HCT116 (cell line): ENCODE data around the gene RIPOR3. TPM values are rescaled to one million over a fixed set of nuclear protein-coding genes. Genes with fewer than 3 reads are reported as not detected.

Experiments used
- ATAC-seq: fragments of 200-7000 bp; cut with Tn5 transposase; 2 replicates; pipeline ENCODE4 v1.9.1; 2020; ENCODE audit warnings: mild to moderate bottlenecking, moderate library complexity
- BruUV-seq: library from RNA; stranded (reverse); fragments of 400-500 nt; replicated peaks from 2 replicates; lab custom pipeline; 2021; lab: Mats Ljungman, UMichigan
- CTCF ChIA-PET: fragments of 300-600 bp; sonication (Branson Sonifier 250); formaldehyde crosslinking; loops from one replicate; lab custom pipeline; 2021; ENCODE audit warnings: antibody characterized with exemption; lab: Charles Lee
- POLR2A ChIA-PET: fragments of 300-600, 350-600 bp; sonication (Branson Sonifier 250); formaldehyde crosslinking; loops from one replicate; lab custom pipeline; 2021; ENCODE audit warnings: antibody characterized with exemption; lab: Charles Lee
- RAD21 ChIA-PET, 2 experiments: fragments of 300-600 bp; sonication (Branson Sonifier 250); formaldehyde crosslinking; loops; one replicate each; lab custom pipeline; 2023; ENCODE audit warnings: low total read pairs in 2 of 2; ENCODE audit not compliant: uncharacterized antibody in 2 of 2, unreplicated experiment in 2 of 2, low non-redundant PET in 1 of 2; lab: Charles Lee
- DNase-seq: peaks from one replicate; pipeline ENCODE4 v3.0.0-alpha.2; 2010; ENCODE audit warnings: low read depth, low spot score
- H2AFZ ChIP-seq: fragments of 200-600 bp; shearing (Covaris generic), sonication (generic); 2 replicates; pipeline ENCODE4 v1.6.1; 2017; ENCODE audit warnings: low read depth, mixed run types, mixed read lengths, antibody characterized with exemption, low read length; ENCODE audit not compliant: poor library complexity, severe bottlenecking
- H3K27ac ChIP-seq: 2 replicates; pipeline ENCODE4 v1.5.1; 2012; ENCODE audit warnings: low read depth, low read length
- H3K27me3 ChIP-seq: fragments of 200-600 bp; sonication (generic); 2 replicates; pipeline ENCODE4 v1.6.1; 2016; ENCODE audit warnings: mixed run types, low read length, mixed read lengths; ENCODE audit not compliant: insufficient read depth
- H3K36me3 ChIP-seq, 2 experiments: fragments of 200-500 bp in 1 of 2; fragments of 200-600 bp in 1 of 2; sonication (Bioruptor generic) in 1 of 2; sonication (generic) in 1 of 2; 2 replicates each; pipeline versions ENCODE4 v1.5.1 to v1.6.1; 2014 to 2016; ENCODE audit warnings: low read length in 2 of 2, inconsistent platforms in 1 of 2, mixed read lengths in 1 of 2, mixed run types in 1 of 2; ENCODE audit not compliant: insufficient read depth in 2 of 2, control insufficient read depth in 1 of 2
- H3K4me1 ChIP-seq, 2 experiments: fragments of 200-600 bp in 1 of 2; sonication (generic) in 1 of 2; 2 replicates each; pipeline versions ENCODE4 v1.5.1 to v1.6.1; 2012 to 2017; ENCODE audit warnings: low read length in 2 of 2, inconsistent platforms in 1 of 2, mild to moderate bottlenecking in 1 of 2, mixed read lengths in 1 of 2, mixed run types in 1 of 2, moderate library complexity in 1 of 2; ENCODE audit not compliant: insufficient read depth in 2 of 2, control insufficient read depth in 1 of 2
- H3K4me2 ChIP-seq: fragments of 200-600 bp; sonication (generic); 2 replicates; pipeline ENCODE4 v1.6.1; 2017; ENCODE audit warnings: mixed run types, low read length, mixed read lengths
- H3K4me3 ChIP-seq, 2 experiments: fragments of 200-600 bp in 1 of 2; sonication (generic) in 1 of 2; replicated peaks in 1 of 2; 2 replicates each; pipeline ENCODE4 v1.5.1; 2011 to 2016; ENCODE audit warnings: low read length in 2 of 2, control low read depth in 1 of 2, low read depth in 1 of 2, mild to moderate bottlenecking in 1 of 2, mixed read lengths in 1 of 2, mixed run types in 1 of 2
- H3K79me2 ChIP-seq: fragments of 200-600 bp; sonication (generic); 2 replicates; pipeline ENCODE4 v1.6.1; 2017; ENCODE audit warnings: mild to moderate bottlenecking, mixed run types, low read length, moderate library complexity, mixed read lengths; ENCODE audit not compliant: insufficient read depth
- H3K9ac ChIP-seq: fragments of 200-600 bp; sonication (generic); 2 replicates; pipeline ENCODE4 v1.6.1; 2016; ENCODE audit warnings: low read length, mixed read lengths
- H3K9me2 ChIP-seq: fragments of 200-600 bp; sonication (generic), shearing (Covaris generic); 2 replicates; pipeline ENCODE4 v1.6.1; 2017; ENCODE audit warnings: mixed run types, mild to moderate bottlenecking, moderate library complexity; ENCODE audit not compliant: insufficient read depth
- H3K9me3 ChIP-seq, 2 experiments: fragments of 200-500 bp in 1 of 2; fragments of 200-600 bp in 1 of 2; sonication (Bioruptor generic) in 1 of 2; sonication (generic) in 1 of 2; 2 replicates each; pipeline ENCODE4 v1.6.1; 2014 to 2017; ENCODE audit warnings: low read length in 2 of 2, mixed read lengths in 2 of 2, inconsistent platforms in 1 of 2, low read depth in 1 of 2, mild to moderate bottlenecking in 1 of 2, mixed run types in 1 of 2, moderate library complexity in 1 of 2; ENCODE audit not compliant: control insufficient read depth in 1 of 2, insufficient read depth in 1 of 2
- H4K20me1 ChIP-seq: fragments of 200-600 bp; sonication (generic), shearing (Covaris generic); 2 replicates; pipeline ENCODE4 v1.6.1; 2017; ENCODE audit warnings: mixed run types, mild to moderate bottlenecking, moderate library complexity; ENCODE audit not compliant: insufficient read depth
- ATF3 ChIP-seq: IDR thresholded peaks from 2 replicates; pipeline ENCODE4 v1.6.1; 2012
- CBX3 ChIP-seq: IDR thresholded peaks from 2 replicates; pipeline ENCODE4 v1.6.1; 2012; ENCODE audit warnings: low read depth
- CEBPB ChIP-seq: IDR thresholded peaks from 2 replicates; pipeline ENCODE4 v1.6.1; 2012; ENCODE audit warnings: low read depth
- CTCF ChIP-seq, 3 experiments: fragments of 200-600 bp in 1 of 3; sonication (generic) in 1 of 3; IDR thresholded peaks in 2 of 3; conservative IDR thresholded peaks in 1 of 3; 2 replicates each; pipeline ENCODE4 v1.5.1; 2012 to 2017; ENCODE audit warnings: low read depth in 2 of 3, low read length in 2 of 3, antibody characterized with exemption in 1 of 3, borderline replicate concordance in 1 of 3, control low read depth in 1 of 3, mild to moderate bottlenecking in 1 of 3, mixed read lengths in 1 of 3, mixed run types in 1 of 3, moderate library complexity in 1 of 3; ENCODE audit not compliant: insufficient read depth in 1 of 3
- EGR1 ChIP-seq: IDR thresholded peaks from 2 replicates; pipeline ENCODE4 v1.6.1; 2012; ENCODE audit warnings: low read depth
- EZH2 ChIP-seq: fragments of 200-600 bp; sonication (generic); IDR thresholded peaks from 2 replicates; pipeline ENCODE4 v1.6.1; 2017; ENCODE audit warnings: antibody characterized with exemption, mixed run types
- EZH2phosphoT487 ChIP-seq: fragments of 200-600 bp; IDR thresholded peaks from 2 replicates; pipeline ENCODE4 v1.6.1; 2018; ENCODE audit warnings: antibody characterized with exemption, borderline replicate concordance
- FOSL1 ChIP-seq: IDR thresholded peaks from 2 replicates; pipeline ENCODE4 v1.6.1; 2012; ENCODE audit warnings: low read depth
- MAX ChIP-seq: IDR thresholded peaks from 2 replicates; pipeline ENCODE4 v1.6.1; 2012
- POLR2A ChIP-seq: IDR thresholded peaks from 2 replicates; pipeline ENCODE4 v1.7.0; 2011; ENCODE audit warnings: borderline replicate concordance; ENCODE audit not compliant: insufficient read depth, insufficient read length; ENCODE audit errors: extremely low read depth
- POLR2AphosphoS5 ChIP-seq: IDR thresholded peaks from 2 replicates; pipeline ENCODE4 v1.6.1; 2011; ENCODE audit warnings: mild to moderate bottlenecking, low read depth, low read length, moderate library complexity
- RAD21 ChIP-seq: IDR thresholded peaks from 2 replicates; pipeline ENCODE4 v1.6.1; 2012; ENCODE audit warnings: low read depth, mild to moderate bottlenecking
- REST ChIP-seq: IDR thresholded peaks from 2 replicates; pipeline ENCODE4 v1.6.1; 2012; ENCODE audit warnings: low read depth
- SIN3A ChIP-seq: IDR thresholded peaks from 2 replicates; pipeline ENCODE4 v1.6.1; 2012; ENCODE audit warnings: low read depth
- SP1 ChIP-seq: IDR thresholded peaks from 2 replicates; pipeline ENCODE4 v1.6.1; 2012; ENCODE audit warnings: low read depth
- SRF ChIP-seq: IDR thresholded peaks from 2 replicates; pipeline ENCODE4 v1.6.1; 2012; ENCODE audit warnings: low read depth
- TCF7L2 ChIP-seq: IDR thresholded peaks from 2 replicates; pipeline ENCODE4 v1.7.0; 2011; ENCODE audit warnings: borderline replicate concordance, inconsistent platforms; ENCODE audit not compliant: insufficient read depth, insufficient read length; ENCODE audit errors: extremely low read depth
- YY1 ChIP-seq: IDR thresholded peaks from 2 replicates; pipeline ENCODE4 v1.6.1; 2011; ENCODE audit warnings: low read length, low read depth, moderate library complexity, mild to moderate bottlenecking; ENCODE audit not compliant: insufficient replicate concordance; ENCODE audit errors: extremely low read depth
- ZNF274 ChIP-seq: fragments of 200-500 bp; sonication (Bioruptor generic); IDR thresholded peaks from 2 replicates; pipeline ENCODE4 v1.6.1; 2014; ENCODE audit warnings: mild to moderate bottlenecking, low read depth, low read length, inconsistent platforms
- intact Hi-C: fragments of 100-400 bp; cut with micrococcal nuclease; formaldehyde crosslinking; loops from 2 replicates; pipeline ENCODE4 v1.10.0; 2022
- total RNA-seq: library from RNA; stranded (reverse); gene quantifications from one replicate; pipeline ENCODE4 v1.2.1, GENCODE V29; 2021; ENCODE audit not compliant: unreplicated experiment

Gene RIPOR3
- total RNA-seq, 1 experiment from 2014 or later: 0.22 TPM

GRCh38 chr20:50672400-50673145 lies 18.8 kb downstream of the RIPOR3 start:
- no peak overlapping the region for H3K9ac ChIP-seq
- H3K9me2 ChIP-seq: no peaks in the 10 kb centered on the region
- ChIA-PET POLR2A (no interaction called here), CTCF (no interaction called here), RAD21 (no interaction called here)
- H3K27me3 ChIP-seq: no peaks in the 10 kb centered on the region
- no peak overlapping the region for H3K4me2 ChIP-seq
- intact Hi-C loops: no loop called here
- H4K20me1 ChIP-seq: no peaks in the 10 kb centered on the region
- no peaks in the 10 kb centered on the region for H3K79me2 ChIP-seq
- no peaks in the 10 kb centered on the region for H3K9me3 ChIP-seq
- H3K27ac ChIP-seq: no peak overlapping the region
- no TSS peak for BruUV-seq
- DNase-seq (no peak), ATAC-seq (no peak)
- peaks cover 3 to 12% of the 10 kb centered on the region in 2 experiments; a peak in 3 of 4 replicates for H3K4me1 ChIP-seq
- TF ChIP-seq CEBPB (no peak), EZH2phosphoT487 (no peak), ATF3 (no peak), REST (no peak), CBX3 (no peak), EZH2 (no peak), SP1 (no peak), SRF (no peak), RAD21 (no peak), YY1 (no peak), POLR2A (no peak), FOSL1 (no peak), TCF7L2 (no peak), MAX (no peak), ZNF274 (no peak), POLR2AphosphoS5 (no peak), EGR1 (no peak), SIN3A (no peak), CTCF (IDR thresholded peaks at IDR 0.05 in 2 of 3, conservative IDR thresholded peaks at IDR 0.05 in 1 of 3; ENCODE audit: borderline replicate concordance in 1 of 3, insufficient read depth in 1 of 3, low read depth in 2 of 3, low read length in 2 of 3) (no peak)
- no peaks in the 10 kb centered on the region for H3K36me3 ChIP-seq
- H3K4me3 ChIP-seq: no peak overlapping the region
- H2AFZ ChIP-seq: no peak overlapping the region
